Stimulated activated CD4-positive, alpha-beta T cell treated with anti-CD3 and anti-CD28 coated beads, TNF-alpha, amount 100 ng/mL, for 4 hours (primary cell): ENCODE results near the gene PIP4K2A.
"Not testable (repeated sequence)": the region's sequence is repeated elsewhere in the genome, so short reads cannot be mapped to it uniquely, and the experiment has no call there.

ENCODE experiments used
- DNase-seq, 3 experiments: peaks; one replicate each; pipeline ENCODE4 v3.0.0-alpha.2; 2020; ENCODE audit warnings: low read depth in 3 of 3

PIP4K2A gene

GRCh38 chr10:22693860-22694259 is 20.5 kb downstream of the PIP4K2A start:
- DNase-seq, result no peak

- DNase-seq, result no peak
Measured at GRCh38 chr10:22693371-22693784, 21.0 kb downstream of the PIP4K2A start.

- DNase-seq, result not testable (repeated sequence)
Measured at GRCh38 chr10:22692119-22692518, 22.3 kb downstream of the PIP4K2A start.

GRCh38 chr10:22690614-22691431 is 23.6 kb downstream of the PIP4K2A start:
- no peak for DNase-seq

- no peak for DNase-seq
Measured at GRCh38 chr10:22690158-22690557, 24.2 kb downstream of the PIP4K2A start.

- DNase-seq, result no peak
Measured at GRCh38 chr10:22686347-22686746, 28.0 kb downstream of the PIP4K2A start.

GRCh38 chr10:22685926-22686325 is 28.5 kb downstream of the PIP4K2A start:
- DNase-seq, result no peak

GRCh38 chr10:22684699-22685098 is 29.7 kb downstream of the PIP4K2A start:
- no peak for DNase-seq

- no peak for DNase-seq
Measured at GRCh38 chr10:22683140-22683389, 31.3 kb downstream of the PIP4K2A start.

GRCh38 chr10:22682237-22683139 is 31.9 kb downstream of the PIP4K2A start:
- DNase-seq, result peak in 1 of 3 experiments; percentile 25

- DNase-seq, result peak in 2 of 3 experiments; percentile 29 to 32
Measured at GRCh38 chr10:22681783-22682183, 32.6 kb downstream of the PIP4K2A start.

- no peak for DNase-seq
Measured at GRCh38 chr10:22681301-22681700, 33.1 kb downstream of the PIP4K2A start.

GRCh38 chr10:22679608-22680007 is 34.8 kb downstream of the PIP4K2A start:
- DNase-seq, result no peak

GRCh38 chr10:22677333-22677732 is 37.0 kb downstream of the PIP4K2A start:
- no peak for DNase-seq

- no peak for DNase-seq
Measured at GRCh38 chr10:22676435-22676834, 37.9 kb downstream of the PIP4K2A start.

- DNase-seq, result no peak
Measured at GRCh38 chr10:22674573-22674930, 39.8 kb downstream of the PIP4K2A start.

GRCh38 chr10:22673785-22674572 is 40.4 kb downstream of the PIP4K2A start:
- no peak for DNase-seq

- DNase-seq, result no peak
Measured at GRCh38 chr10:22673091-22673392, 41.3 kb downstream of the PIP4K2A start.

- DNase-seq, result no peak
Measured at GRCh38 chr10:22672319-22673090, 41.9 kb downstream of the PIP4K2A start.

- no peak for DNase-seq
Measured at GRCh38 chr10:22670788-22671187, 43.6 kb downstream of the PIP4K2A start.

- DNase-seq, result no peak
Measured at GRCh38 chr10:22669163-22669711, 45.1 kb downstream of the PIP4K2A start.
